ENCODE data around the gene PCDHGA9.
"Not testable (repeated sequence)": the region's sequence is repeated elsewhere in the genome, so short reads cannot be mapped to it uniquely, and the experiment has no call there.

The PCDHGA9 gene

GRCh38 chr5:141397756-141398551 is 4.6 kb upstream of the PCDHGA9 start, which contains the start of gene PCDHGB5:
Gene PCDHGB5, plus strand, starts transcription at chr5:141397947. Its CDS starts 181 bp downstream, at chr5:141398128.
- peak within 1 kb of the TSS; percentile 53 for H3K4me3 ChIP-seq (ENCODE audit: low read depth, low read length)
- TF ChIP-seq CTCF (IDR thresholded peaks at IDR 0.05; ENCODE audit: low read depth, low read length, missing control alignments), result peak; percentile 69
- DNase-seq (ENCODE audit: low read depth), result not testable (repeated sequence)

DNA sequence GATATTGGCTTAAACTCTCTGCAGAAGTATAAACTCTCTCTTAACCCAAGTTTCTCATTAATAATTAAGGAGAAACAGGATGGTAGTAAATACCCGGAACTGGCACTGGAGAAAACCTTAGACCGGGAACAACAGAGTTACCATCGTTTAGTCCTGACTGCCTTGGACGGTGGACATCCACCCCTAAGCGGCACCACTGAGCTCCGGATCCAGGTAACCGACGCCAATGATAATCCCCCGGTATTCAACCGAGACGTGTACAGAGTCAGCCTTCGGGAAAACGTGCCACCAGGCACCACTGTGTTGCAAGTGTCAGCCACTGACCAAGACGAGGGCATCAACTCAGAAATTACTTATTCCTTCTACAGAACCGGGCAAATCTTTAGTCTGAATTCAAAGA is 4.0 kb upstream of the PCDHGA9 start:
- H3K4me3 ChIP-seq (ENCODE audit: low read depth, low read length), result no peak overlapping the region; the same call in 1 of the 2 replicates
- DNase-seq (ENCODE audit: low read depth), result no peak
- TF ChIP-seq CTCF (IDR thresholded peaks at IDR 0.05; ENCODE audit: low read depth, low read length, missing control alignments), result no peak

DNA sequence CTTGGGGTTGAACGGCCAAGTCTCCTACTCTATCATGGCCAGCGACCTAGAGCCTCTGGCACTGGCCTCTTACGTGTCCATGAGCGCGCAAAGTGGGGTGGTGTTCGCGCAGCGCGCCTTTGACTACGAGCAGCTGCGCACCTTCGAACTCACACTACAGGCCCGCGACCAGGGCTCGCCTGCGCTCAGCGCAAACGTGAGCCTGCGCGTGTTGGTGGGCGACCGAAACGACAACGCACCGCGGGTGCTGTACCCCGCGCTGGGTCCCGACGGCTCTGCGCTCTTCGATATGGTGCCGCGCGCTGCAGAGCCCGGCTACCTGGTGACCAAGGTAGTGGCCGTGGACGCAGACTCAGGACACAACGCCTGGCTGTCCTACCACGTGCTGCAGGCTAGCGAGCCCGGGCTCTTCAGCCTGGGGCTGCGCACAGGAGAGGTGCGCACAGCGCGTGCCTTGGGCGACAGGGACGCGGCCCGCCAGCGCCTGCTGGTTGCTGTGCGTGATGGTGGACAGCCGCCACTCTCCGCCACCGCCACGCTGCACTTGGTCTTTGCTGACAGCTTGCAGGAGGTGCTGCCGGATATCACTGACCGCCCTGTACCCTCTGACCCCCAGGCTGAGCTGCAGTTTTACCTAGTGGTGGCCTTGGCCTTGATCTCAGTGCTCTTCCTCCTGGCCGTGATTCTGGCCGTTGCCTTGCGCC is 2.9 kb upstream of the PCDHGA9 start:
- DNase-seq (ENCODE audit: low read depth), result no peak
- TF ChIP-seq CTCF (IDR thresholded peaks at IDR 0.05; ENCODE audit: low read depth, low read length, missing control alignments), result no peak
- H3K4me3 ChIP-seq (ENCODE audit: low read depth, low read length), result no peak overlapping the region

DNA sequence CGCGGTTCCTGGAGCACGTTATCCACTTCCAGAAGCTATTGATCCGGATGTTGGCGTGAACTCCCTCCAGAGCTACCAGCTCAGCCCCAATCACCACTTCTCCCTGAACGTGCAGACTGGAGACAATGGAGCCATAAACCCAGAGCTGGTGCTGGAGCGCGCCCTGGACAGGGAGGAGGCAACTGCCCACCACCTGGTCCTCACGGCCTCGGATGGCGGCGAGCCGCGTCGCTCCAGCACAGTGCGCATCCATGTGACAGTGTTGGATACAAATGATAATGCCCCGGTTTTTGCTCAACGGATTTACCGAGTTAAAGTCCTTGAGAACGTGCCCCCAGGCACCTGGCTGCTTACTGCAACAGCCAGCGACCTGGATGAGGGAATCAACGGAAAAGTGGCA is 809 bp downstream of the PCDHGA9 start:
- no peak overlapping the region for H3K4me3 ChIP-seq (ENCODE audit: low read depth, low read length)
- no peak for TF ChIP-seq CTCF (IDR thresholded peaks at IDR 0.05; ENCODE audit: low read depth, low read length, missing control alignments)
- no peak for DNase-seq (ENCODE audit: low read depth)

DNA sequence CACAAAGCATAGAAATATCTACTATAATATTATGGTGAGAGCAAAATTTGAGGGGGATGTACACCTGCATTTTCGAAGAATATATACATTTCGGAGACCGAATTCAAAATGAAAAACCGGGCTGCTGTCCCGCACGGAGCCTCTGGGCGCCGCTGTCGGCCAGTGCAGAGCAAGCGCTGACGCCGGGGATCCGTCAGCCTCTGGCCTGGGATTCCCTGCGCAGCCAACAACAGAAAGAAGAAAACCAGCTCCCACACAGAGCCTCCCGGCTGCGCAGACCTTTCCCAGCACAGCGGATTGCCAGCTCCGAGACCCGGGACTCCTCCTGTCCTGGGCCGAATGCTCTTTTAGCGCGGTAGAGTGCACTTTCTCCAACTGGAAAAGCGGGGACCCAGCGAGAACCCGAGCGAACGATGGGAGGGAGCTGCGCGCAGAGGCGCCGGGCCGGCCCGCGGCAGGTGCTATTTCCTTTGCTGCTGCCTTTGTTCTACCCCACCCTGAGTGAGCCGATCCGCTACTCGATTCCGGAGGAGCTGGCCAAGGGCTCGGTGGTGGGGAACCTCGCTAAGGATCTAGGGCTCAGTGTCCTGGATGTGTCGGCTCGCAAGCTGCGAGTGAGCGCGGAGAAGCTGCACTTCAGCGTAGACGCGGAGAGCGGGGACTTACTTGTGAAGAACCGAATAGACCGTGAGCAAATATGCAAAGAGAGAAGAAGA is 5.4 kb downstream of the PCDHGA9 start, which contains the start of gene PCDHGB6:
Gene PCDHGB6, plus strand, starts transcription at position 232 of the 716 bp plus-strand sequence. Its CDS starts 182 bp downstream, at position 414.
- peak within 1 kb of the TSS; percentile 62 for H3K4me3 ChIP-seq (ENCODE audit: low read depth, low read length)
- peak; percentile 91 for TF ChIP-seq CTCF (IDR thresholded peaks at IDR 0.05; ENCODE audit: low read depth, low read length, missing control alignments)
- not testable (repeated sequence) for DNase-seq (ENCODE audit: low read depth)

DNA sequence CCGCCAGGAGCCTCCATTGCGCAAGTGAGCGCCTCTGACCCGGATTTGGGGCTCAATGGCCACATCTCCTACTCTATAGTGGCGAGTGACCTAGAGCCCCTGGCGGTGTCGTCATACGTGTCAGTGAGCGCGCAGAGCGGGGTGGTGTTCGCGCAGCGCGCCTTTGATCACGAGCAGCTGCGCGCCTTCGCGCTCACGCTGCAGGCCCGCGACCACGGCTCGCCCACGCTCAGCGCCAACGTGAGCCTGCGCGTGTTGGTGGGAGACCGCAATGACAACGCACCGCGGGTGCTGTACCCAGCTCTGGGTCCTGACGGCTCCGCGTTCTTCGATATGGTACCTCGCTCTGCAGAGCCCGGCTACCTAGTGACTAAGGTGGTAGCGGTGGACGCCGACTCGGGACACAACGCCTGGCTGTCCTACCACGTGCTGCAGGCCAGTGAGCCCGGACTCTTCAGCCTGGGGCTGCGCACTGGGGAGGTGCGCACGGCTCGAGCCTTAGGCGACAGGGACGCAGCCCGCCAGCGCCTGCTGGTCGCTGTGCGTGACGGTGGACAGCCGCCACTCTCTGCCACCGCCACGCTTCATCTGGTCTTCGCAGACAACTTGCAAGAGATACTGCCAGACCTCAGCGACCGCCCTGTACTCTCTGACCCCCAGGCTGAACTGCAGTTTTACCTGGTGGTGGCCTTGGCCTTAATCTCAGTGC is 7.2 kb downstream of the PCDHGA9 start:
- no peak for TF ChIP-seq CTCF (IDR thresholded peaks at IDR 0.05; ENCODE audit: low read depth, low read length, missing control alignments)
- no peak overlapping the region for H3K4me3 ChIP-seq (ENCODE audit: low read depth, low read length)
- no peak for DNase-seq (ENCODE audit: low read depth)

Measured in GM12864 (cell line).